Stimulated activated CD4-positive, alpha-beta T cell treated with anti-CD3 and anti-CD28 coated beads, Interleukin-4, amount 100 ng/mL, for 4 hours (primary cell): ENCODE data around the gene BAHD1.
A peak's percentile ranks its signal among the peaks of the same experiment; 100 is the strongest.
"Not testable (repeated sequence)": the region's sequence is repeated elsewhere in the genome, so short reads cannot be mapped to it uniquely, and the experiment has no call there.

ENCODE experiments used
- DNase-seq, 2 experiments: peaks; one replicate each; pipeline ENCODE4 v3.0.0-alpha.2; 2020

The BAHD1 gene

GRCh38 chr15:40446144-40446543, 5.4 kb downstream of the BAHD1 start:
- DNase-seq = no peak

- no peak for DNase-seq
These were observed 7.6 kb downstream of the BAHD1 start for GRCh38 chr15:40448354-40448753.

- DNase-seq = no peak
These were observed 8.5 kb downstream of the BAHD1 start for GRCh38 chr15:40449275-40449674.

GRCh38 chr15:40450047-40450446, 9.3 kb downstream of the BAHD1 start:
- DNase-seq = no peak

- no peak for DNase-seq
These were observed 10.9 kb downstream of the BAHD1 start for GRCh38 chr15:40451527-40452158.

GRCh38 chr15:40452296-40453090, 11.7 kb downstream of the BAHD1 start:
- no peak for DNase-seq

- DNase-seq = not testable (repeated sequence)
These were observed 13.2 kb downstream of the BAHD1 start for GRCh38 chr15:40453941-40454340.

GRCh38 chr15:40454904-40455391, 14.2 kb downstream of the BAHD1 start:
- peak in 1 of 2 experiments; percentile 38 for DNase-seq

- DNase-seq = no peak
These were observed 15.6 kb downstream of the BAHD1 start for GRCh38 chr15:40456299-40456712.

- no peak for DNase-seq
These were observed 16.0 kb downstream of the BAHD1 start for GRCh38 chr15:40456738-40457137.

- DNase-seq = no peak
These were observed 18.0 kb downstream of the BAHD1 start for GRCh38 chr15:40458495-40459371.

GRCh38 chr15:40459391-40460015, 18.8 kb downstream of the BAHD1 start:
- DNase-seq = no peak

GRCh38 chr15:40460404-40460803, 19.7 kb downstream of the BAHD1 start:
- DNase-seq = no peak

- no peak for DNase-seq
These were observed 21.2 kb downstream of the BAHD1 start for GRCh38 chr15:40461958-40462357.

GRCh38 chr15:40463279-40463678, 22.5 kb downstream of the BAHD1 start:
- no peak for DNase-seq

- DNase-seq = no peak
These were observed 23.3 kb downstream of the BAHD1 start for GRCh38 chr15:40463886-40464545.

GRCh38 chr15:40464595-40465185, 23.9 kb downstream of the BAHD1 start:
- DNase-seq = no peak

GRCh38 chr15:40465939-40466338, 25.2 kb downstream of the BAHD1 start:
- no peak for DNase-seq

GRCh38 chr15:40466426-40467260, 25.9 kb downstream of the BAHD1 start:
- DNase-seq = no peak

- DNase-seq = no peak
These were observed 26.5 kb downstream of the BAHD1 start for GRCh38 chr15:40467261-40467615.

- DNase-seq = no peak
These were observed 28.2 kb downstream of the BAHD1 start for GRCh38 chr15:40468898-40469331.
